ENCODE measurements around the gene SLK. TPM values are rescaled to one million over a fixed set of nuclear protein-coding genes. Genes with fewer than 3 reads are reported as not detected.

SLK gene
- total RNA-seq, 1 donor from 2014 or later, result 30.2 TPM

GRCh38 chr10:104032144-104032775, 65.3 kb downstream of the SLK start:
- DNase-seq (ENCODE audit: low spot score in 2 of 2, unreplicated experiment in 2 of 2), result no peak
- Mint-ChIP-seq H3K36me3 (peaks cover 7% of the 10 kb centered on the region), H3K27me3 (ENCODE audit: low read depth) (no peaks in the 10 kb centered on the region), H3K27ac (no peak overlapping the region), H3K4me1 (peaks cover 2% of the 10 kb centered on the region), H3K9me3 (no peaks in the 10 kb centered on the region), H3K4me3 (no peak overlapping the region)
- TF ChIP-seq, protein P1, sequence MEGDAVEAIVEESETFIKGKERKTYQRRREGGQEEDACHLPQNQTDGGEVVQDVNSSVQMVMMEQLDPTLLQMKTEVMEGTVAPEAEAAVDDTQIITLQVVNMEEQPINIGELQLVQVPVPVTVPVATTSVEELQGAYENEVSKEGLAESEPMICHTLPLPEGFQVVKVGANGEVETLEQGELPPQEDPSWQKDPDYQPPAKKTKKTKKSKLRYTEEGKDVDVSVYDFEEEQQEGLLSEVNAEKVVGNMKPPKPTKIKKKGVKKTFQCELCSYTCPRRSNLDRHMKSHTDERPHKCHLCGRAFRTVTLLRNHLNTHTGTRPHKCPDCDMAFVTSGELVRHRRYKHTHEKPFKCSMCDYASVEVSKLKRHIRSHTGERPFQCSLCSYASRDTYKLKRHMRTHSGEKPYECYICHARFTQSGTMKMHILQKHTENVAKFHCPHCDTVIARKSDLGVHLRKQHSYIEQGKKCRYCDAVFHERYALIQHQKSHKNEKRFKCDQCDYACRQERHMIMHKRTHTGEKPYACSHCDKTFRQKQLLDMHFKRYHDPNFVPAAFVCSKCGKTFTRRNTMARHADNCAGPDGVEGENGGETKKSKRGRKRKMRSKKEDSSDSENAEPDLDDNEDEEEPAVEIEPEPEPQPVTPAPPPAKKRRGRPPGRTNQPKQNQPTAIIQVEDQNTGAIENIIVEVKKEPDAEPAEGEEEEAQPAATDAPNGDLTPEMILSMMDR (IDR thresholded peaks at IDR 0.05; ENCODE audit: unreplicated experiment), result no peak

- TF ChIP-seq, protein P1 (IDR thresholded peaks at IDR 0.05; ENCODE audit: unreplicated experiment), result no peak
- Mint-ChIP-seq H3K4me1 (no peaks in the 10 kb centered on the region), H3K36me3 (peaks cover 7% of the 10 kb centered on the region), H3K27me3 (ENCODE audit: low read depth) (no peaks in the 10 kb centered on the region), H3K9me3 (no peaks in the 10 kb centered on the region), H3K27ac (no peak overlapping the region), H3K4me3 (no peak overlapping the region)
- no peak for DNase-seq (ENCODE audit: low spot score in 2 of 2, unreplicated experiment in 2 of 2)
Observed at GRCh38 chr10:104033401-104033930, 66.5 kb downstream of the SLK start.

GRCh38 chr10:104033966-104034365, 67.0 kb downstream of the SLK start:
- DNase-seq (ENCODE audit: low spot score in 2 of 2, unreplicated experiment in 2 of 2), result no peak
- Mint-ChIP-seq H3K36me3 (peaks cover 7% of the 10 kb centered on the region), H3K9me3 (no peaks in the 10 kb centered on the region), H3K27ac (no peak overlapping the region), H3K4me3 (no peak overlapping the region), H3K4me1 (no peaks in the 10 kb centered on the region), H3K27me3 (ENCODE audit: low read depth) (no peaks in the 10 kb centered on the region)
- TF ChIP-seq, protein P1 (IDR thresholded peaks at IDR 0.05; ENCODE audit: unreplicated experiment), result no peak

GRCh38 chr10:104034401-104035193, 67.7 kb downstream of the SLK start:
- H3K27ac Mint-ChIP-seq, result no peak overlapping the region
- H3K36me3 Mint-ChIP-seq, result peaks cover 5% of the 10 kb centered on the region
- DNase-seq (ENCODE audit: low spot score in 2 of 2, unreplicated experiment in 2 of 2), result no peak
- no peaks in the 10 kb centered on the region for H3K9me3 Mint-ChIP-seq
- TF ChIP-seq, protein P1 (IDR thresholded peaks at IDR 0.05; ENCODE audit: unreplicated experiment), result no peak
- no peaks in the 10 kb centered on the region for H3K4me1 Mint-ChIP-seq
- H3K4me3 Mint-ChIP-seq, result no peak overlapping the region
- H3K27me3 Mint-ChIP-seq (ENCODE audit: low read depth), result no peaks in the 10 kb centered on the region

GRCh38 chr10:104035194-104036068, 68.5 kb downstream of the SLK start:
- Mint-ChIP-seq H3K4me1 (no peaks in the 10 kb centered on the region), H3K27ac (no peak overlapping the region), H3K4me3 (no peak overlapping the region), H3K9me3 (no peaks in the 10 kb centered on the region), H3K27me3 (ENCODE audit: low read depth) (no peaks in the 10 kb centered on the region), H3K36me3 (peaks cover 3% of the 10 kb centered on the region)
- no peak for DNase-seq (ENCODE audit: low spot score in 2 of 2, unreplicated experiment in 2 of 2)
- TF ChIP-seq, protein P1 (IDR thresholded peaks at IDR 0.05; ENCODE audit: unreplicated experiment), result no peak

All from mesothelial cell of epicardium (in vitro differentiated cells).